Measurements from ENCODE around the gene ATN1. TPM values are rescaled to one million over a fixed set of nuclear protein-coding genes. Genes with fewer than 3 reads are reported as not detected.

The ATN1 gene
- total RNA-seq, 1 donor from 2014 or later = 205 TPM

- H3K4me3 Mint-ChIP-seq = no peak overlapping the region
- H3K9me3 Mint-ChIP-seq = no peaks in the 10 kb centered on the region
- H3K27ac Mint-ChIP-seq = no peak overlapping the region
- TF ChIP-seq CTCF (IDR thresholded peaks at IDR 0.05; ENCODE audit: unreplicated experiment) = no peak
- DNase-seq (ENCODE audit: low spot score in 2 of 2, unreplicated experiment in 2 of 2) = no peak
- no peaks in the 10 kb centered on the region for H3K27me3 Mint-ChIP-seq (ENCODE audit: low read depth)
- peaks cover 24% of the 10 kb centered on the region for H3K36me3 Mint-ChIP-seq
- H3K4me1 Mint-ChIP-seq = no peaks in the 10 kb centered on the region
These were observed 51.7 kb downstream of the ATN1 start for GRCh38 chr12:6979453-6979852.

- H3K4me3 Mint-ChIP-seq = no peak overlapping the region
- no peaks in the 10 kb centered on the region for H3K4me1 Mint-ChIP-seq
- no peak for DNase-seq (ENCODE audit: low spot score in 2 of 2, unreplicated experiment in 2 of 2)
- no peak for TF ChIP-seq CTCF (IDR thresholded peaks at IDR 0.05; ENCODE audit: unreplicated experiment)
- no peaks in the 10 kb centered on the region for H3K27me3 Mint-ChIP-seq (ENCODE audit: low read depth)
- H3K27ac Mint-ChIP-seq = no peak overlapping the region
- peaks cover 24% of the 10 kb centered on the region for H3K36me3 Mint-ChIP-seq
- H3K9me3 Mint-ChIP-seq = no peaks in the 10 kb centered on the region
These were observed 52.3 kb downstream of the ATN1 start for GRCh38 chr12:6980075-6980474.

GRCh38 chr12:6980740-6981139 is 53.0 kb downstream of the ATN1 start:
- Mint-ChIP-seq H3K27ac (no peak overlapping the region), H3K4me3 (no peak overlapping the region), H3K4me1 (no peaks in the 10 kb centered on the region), H3K36me3 (peaks cover 23% of the 10 kb centered on the region), H3K9me3 (no peaks in the 10 kb centered on the region), H3K27me3 (ENCODE audit: low read depth) (no peaks in the 10 kb centered on the region)
- DNase-seq (ENCODE audit: low spot score in 2 of 2, unreplicated experiment in 2 of 2) = no peak
- TF ChIP-seq CTCF (IDR thresholded peaks at IDR 0.05; ENCODE audit: unreplicated experiment) = no peak

- peaks cover 21% of the 10 kb centered on the region for H3K36me3 Mint-ChIP-seq
These were observed 53.6 kb downstream of the ATN1 start for GRCh38 chr12:6981152-6982052.

GRCh38 chr12:6982532-6982931 is 54.8 kb downstream of the ATN1 start:
- Mint-ChIP-seq H3K27ac (no peak overlapping the region), H3K27me3 (ENCODE audit: low read depth) (no peaks in the 10 kb centered on the region), H3K4me3 (no peak overlapping the region), H3K36me3 (peaks cover 12% of the 10 kb centered on the region), H3K4me1 (no peaks in the 10 kb centered on the region), H3K9me3 (no peaks in the 10 kb centered on the region)
- no peak for DNase-seq (ENCODE audit: low spot score in 2 of 2, unreplicated experiment in 2 of 2)
- no peak for TF ChIP-seq CTCF (IDR thresholded peaks at IDR 0.05; ENCODE audit: unreplicated experiment)

More at GRCh38 chr12:6981152-6982052, 53.6 kb downstream of the ATN1 start:
- no peak for DNase-seq (ENCODE audit: low spot score in 2 of 2, unreplicated experiment in 2 of 2)
- no peak overlapping the region for H3K4me3 Mint-ChIP-seq
- H3K4me1 Mint-ChIP-seq = no peaks in the 10 kb centered on the region
- no peak for TF ChIP-seq CTCF (IDR thresholded peaks at IDR 0.05; ENCODE audit: unreplicated experiment)
- H3K9me3 Mint-ChIP-seq = no peaks in the 10 kb centered on the region
- H3K27ac Mint-ChIP-seq = no peak overlapping the region
- no peaks in the 10 kb centered on the region for H3K27me3 Mint-ChIP-seq (ENCODE audit: low read depth)
